HCEC 1CT (cell line): ENCODE measurements around the gene VPS52.
"Not testable (repeated sequence)": the region's sequence is repeated elsewhere in the genome, so short reads cannot be mapped to it uniquely, and the experiment has no call there.

ENCODE experiments used
- DNase-seq: peaks from one replicate; pipeline ENCODE4 v3.0.0-alpha.2; 2017

The VPS52 gene

DNA sequence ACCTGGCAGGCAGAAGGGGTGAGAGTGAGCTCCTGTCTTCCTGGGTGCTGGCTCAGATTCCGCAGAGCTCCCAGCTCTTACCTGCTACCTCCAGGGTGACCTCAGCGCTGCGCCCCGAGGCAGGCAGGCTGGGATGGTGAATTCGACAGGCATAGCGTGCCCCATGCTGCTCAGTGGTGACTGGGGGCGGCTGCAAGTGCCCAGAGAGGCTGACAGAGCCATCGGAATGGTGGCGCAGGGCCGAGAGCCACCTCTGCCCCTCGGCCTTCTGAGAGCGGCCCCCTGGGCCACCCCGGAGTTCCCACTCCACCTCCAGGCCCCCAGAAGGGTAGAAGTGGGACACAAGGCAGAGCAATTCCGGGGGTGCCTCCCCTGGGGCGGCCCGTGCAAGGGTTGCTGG lies 32.5 kb upstream of the VPS52 start:
- DNase-seq = no peak

DNA sequence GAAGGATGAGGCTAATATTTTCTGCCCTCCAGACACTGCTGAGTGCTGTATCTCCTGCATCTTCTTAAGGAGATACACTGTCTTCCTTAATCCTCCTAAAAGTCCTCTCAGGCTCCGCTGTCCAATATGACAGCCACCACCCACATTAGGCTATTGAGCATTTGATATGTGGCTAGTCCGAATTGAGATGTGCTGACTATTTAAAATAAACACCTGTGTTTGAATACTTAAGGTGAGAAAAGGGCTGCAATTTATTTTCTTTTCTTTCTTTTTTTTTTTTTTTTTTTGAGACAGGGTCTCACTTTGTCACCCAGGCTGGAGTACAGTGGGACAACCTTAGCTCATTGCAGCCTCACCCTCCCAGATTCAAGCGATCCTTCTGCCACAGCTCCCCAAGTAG lies 30.2 kb upstream of the VPS52 start:
- no peak for DNase-seq

DNA sequence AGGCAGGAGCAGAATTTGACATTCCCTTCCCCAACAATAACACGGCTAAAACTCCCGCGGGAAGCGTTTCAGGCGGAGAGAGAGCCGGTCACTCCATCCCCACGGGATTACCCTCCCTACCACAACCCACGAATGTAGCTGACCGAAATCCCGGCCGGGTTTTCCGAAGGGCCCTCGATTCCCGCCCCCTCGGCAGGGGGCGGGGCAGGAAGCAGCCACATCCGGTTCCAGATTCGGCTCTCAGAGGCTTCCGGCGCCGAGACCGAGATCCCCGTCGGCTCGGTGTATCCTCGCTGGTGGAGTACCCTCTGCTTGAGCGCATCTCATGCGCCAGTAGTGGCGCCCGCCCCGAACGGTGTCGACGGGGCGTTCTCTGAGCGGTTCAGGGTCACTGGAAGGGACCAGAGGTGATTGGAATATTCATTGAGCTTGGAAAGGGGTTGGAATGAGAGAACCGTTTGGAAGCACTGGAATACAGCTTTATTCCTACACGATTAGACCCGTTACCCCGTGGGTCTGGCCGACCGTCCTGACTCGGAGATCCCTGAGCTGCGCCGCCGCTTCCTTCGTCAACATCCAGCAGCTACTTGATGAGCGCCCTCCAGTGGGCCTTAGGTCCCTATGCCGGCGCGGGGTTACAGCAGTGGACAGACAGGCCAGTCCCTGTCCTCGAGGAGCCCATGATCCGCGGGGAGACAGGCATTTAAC lies 27.7 kb upstream of the VPS52 start:
- DNase-seq = peak; percentile 90

DNA sequence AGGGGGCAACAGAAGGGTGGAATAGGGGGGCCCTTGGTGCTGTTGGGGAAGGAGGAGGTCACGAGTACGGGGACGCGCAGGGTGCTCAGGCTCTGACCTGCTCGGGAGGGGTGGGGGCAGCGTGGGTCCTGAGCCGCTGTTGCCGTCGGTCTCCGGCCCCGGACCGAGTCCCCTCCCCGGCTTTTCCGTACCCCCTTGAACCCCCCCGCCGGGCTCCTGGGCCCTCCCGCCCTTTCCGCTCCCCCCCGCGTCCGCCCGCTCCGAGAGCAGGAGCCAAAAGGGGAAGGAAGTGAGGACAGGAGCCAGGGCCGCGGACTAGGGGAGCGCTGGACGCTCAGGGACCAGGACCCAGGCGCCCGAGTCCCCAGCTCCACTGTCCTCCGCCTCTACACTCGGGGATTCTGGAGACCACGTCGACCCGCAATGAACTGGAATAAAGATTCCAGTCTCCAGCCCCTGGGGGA lies 27.1 kb upstream of the VPS52 start, which contains the start of gene RGL2:
TSS of gene RGL2 (minus strand) at position 170 of the 464 bp plus-strand sequence. CDS start 332 bp downstream, outside the sequence.
- DNase-seq = peak; percentile 48

DNA sequence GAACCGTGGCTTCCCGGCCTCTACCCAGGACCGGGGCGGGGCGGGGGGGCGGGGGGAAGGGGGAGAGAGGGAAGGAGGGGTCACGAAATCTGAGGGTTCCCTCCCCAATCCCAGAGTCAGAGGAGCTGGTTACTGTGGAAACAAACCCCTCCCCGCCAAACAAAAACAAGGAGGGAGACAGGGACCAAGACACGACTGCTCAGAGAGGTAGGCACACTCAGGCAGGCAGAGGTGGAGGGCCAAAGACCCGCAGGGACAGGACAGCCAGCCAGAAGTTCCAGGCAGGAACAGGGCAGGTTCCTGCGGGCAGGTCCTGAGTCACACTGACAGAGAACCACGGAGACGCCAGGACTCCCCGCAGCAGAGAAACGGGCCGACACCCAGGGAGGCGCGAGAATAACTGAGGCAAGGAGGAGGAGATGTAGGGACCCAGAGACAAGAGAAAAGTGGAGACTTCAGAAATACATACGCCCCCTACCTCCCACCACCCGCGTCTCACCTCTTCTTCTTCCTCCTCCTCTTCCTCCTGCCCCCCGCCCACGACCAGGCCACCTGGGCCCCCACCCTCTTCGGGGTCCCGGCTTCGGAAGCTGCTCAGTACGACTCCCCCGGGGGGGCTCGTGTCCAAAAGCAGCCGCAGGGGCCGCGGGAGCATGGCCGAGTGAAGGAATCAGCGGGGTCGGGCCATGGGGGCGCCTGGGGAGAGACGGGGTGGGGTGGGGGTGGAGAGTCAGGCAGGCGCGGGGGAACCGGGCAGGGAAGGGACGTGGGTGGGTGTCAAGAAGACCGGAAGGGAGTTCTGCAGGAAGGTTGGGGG lies 26.5 kb upstream of the VPS52 start:
- peak; percentile 75 for DNase-seq

DNA sequence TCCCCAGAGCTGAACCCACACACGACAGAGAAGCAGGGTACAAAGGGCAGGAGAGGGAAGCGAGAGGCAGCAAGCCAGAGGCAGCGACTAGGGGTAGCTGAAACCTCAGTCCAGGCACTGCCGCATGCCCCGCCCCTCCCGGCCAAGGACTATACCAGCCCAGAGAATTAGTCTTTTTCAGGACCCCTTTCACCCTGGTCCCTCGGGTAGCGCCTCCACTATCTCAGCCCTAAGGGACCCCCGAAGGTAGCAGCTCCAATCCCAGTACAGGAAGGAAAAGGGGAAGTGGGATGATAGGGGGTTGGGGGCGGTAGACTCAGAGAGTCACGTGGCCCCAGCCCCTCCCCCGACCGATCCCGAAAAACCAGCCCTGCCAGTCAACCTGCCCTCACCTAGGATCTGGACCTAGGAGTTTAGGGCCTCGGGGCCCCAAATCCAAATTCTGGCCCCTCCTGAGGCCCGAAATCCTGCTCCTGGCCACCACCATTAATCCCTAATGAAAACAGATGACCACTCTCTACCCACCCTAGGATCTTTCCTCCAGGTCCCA lies 25.8 kb upstream of the VPS52 start:
- no peak for DNase-seq

DNA sequence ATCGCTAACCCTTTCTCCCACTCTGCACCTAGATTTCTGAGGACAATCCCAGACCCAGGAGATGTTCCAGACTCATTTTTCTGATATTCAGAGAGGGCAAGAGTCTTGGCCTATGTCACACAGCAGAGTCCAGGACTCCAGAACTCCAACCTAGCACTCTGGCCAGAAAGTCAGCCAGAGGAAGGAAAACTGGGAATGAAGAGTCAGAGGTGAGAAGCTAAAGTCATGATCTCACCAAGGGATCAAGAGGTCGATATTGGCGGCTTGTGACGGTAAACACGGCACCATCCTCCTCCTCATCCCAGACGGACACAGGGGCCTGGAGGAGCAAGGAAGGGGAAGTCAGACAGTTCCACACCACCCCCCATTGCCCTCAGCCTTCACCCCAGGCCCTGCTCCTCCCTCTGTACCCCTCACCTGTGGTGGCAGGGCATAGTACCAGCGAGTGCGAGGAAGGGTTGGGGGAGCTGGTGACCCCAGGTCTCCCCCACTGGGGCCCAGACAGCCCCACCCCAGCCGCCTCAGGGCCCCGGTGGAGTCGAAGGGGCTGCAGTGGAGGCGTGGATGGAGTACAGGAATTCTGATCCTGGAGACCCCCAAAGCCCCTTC lies 25.2 kb upstream of the VPS52 start:
- no peak for DNase-seq

DNA sequence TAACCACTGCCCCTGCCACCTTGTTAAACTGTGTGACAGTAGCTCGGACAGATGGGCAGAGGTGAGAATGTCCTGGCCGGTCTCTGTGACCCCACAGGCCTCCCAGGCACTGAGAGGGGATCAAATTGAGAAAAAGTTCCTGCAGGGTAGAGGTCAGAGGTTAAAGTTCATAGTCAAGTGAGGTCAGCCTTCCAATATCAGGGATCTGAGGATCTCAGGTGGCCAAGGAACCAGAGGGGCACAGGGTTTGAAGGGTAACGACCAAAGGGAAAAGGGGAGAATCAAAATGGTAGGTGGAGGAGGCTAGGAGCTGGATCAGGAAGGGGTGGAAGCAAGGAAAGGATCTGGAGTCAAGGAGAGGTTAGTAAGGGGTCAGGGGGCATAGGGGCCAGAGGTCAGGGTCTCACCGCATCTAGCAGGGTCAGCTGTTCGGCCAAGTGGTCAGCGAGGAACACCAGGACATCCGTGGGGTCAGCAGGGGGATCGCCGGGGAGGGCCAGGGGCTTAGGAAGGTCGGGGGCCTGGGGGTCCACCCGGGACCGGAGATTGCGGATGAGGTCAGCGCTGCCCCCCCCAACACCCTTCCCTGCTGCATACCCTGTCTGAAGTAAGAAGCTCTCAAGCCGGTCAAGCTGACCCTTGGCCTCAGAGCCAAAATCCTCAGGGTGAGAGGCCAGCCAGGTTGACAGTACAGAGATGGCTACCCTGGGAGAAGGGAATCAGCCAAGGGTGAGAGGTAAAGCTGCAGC lies 24.1 kb upstream of the VPS52 start:
- no peak for DNase-seq

DNA sequence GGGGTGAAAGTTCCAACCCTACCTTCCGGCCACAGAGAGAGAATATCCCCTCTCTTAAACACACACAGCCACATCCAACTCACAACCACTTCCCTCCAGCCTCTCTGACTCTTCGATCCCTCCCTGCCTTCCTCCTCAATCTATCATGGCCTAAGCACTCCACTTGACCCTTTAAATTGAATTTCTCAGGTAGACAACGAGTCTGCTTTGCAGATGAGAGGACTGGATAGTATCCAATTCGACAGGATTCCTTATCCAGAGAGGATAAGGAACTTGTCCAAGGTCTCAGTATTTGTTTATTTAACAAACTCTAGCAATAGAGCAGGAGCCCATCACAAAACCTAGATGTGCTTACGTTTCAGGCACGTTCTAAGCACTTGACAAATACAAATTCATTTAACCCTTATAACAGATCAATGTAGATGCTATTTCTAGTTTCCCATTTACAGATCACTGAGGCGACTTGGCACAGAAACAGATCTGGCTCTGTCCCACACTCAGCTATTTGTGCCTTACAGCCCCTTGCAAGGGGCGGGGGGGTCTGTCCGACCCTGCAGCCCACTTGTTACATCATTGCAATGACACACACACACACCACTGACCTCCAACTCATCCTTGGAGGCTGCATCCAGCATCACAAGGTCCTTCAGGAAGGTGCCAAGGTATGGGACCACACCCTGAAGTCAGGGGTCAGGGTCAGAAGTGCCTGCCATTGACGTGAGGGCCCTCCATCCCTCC lies 22.6 kb upstream of the VPS52 start:
- DNase-seq = no peak

DNA sequence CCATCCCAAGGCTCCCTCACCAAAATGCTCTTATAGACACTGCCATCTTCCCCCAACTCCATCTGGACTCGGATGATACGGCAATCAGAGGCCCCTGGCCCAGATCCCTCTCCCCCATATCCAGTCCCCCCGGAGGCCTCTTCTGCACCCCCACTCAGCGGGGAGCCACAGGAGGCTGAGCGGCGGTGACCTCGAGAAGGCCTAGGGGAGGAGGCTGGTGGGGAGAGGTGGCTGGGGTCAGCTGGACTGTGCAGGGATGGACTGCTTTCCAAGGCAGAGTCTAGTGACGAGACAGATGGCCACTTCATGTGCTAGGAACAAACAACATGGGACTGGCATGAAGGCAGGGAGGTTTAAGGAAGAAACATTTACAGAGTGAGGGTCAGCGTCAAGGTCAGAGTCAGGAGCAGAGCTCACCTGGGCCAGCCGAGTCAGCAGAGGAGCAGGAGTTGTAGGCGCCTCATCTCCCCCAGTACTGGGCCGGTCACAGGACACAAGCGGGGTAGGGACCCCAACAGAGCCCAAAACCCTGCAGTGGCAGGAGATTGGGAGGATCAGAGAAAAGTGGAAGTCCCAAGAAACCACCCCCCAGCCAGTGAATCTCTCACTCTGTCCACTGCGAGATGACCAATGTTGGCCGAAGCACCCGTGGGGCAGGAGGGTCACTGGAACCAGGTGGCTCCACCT lies 21.5 kb upstream of the VPS52 start:
- no peak for DNase-seq

DNA sequence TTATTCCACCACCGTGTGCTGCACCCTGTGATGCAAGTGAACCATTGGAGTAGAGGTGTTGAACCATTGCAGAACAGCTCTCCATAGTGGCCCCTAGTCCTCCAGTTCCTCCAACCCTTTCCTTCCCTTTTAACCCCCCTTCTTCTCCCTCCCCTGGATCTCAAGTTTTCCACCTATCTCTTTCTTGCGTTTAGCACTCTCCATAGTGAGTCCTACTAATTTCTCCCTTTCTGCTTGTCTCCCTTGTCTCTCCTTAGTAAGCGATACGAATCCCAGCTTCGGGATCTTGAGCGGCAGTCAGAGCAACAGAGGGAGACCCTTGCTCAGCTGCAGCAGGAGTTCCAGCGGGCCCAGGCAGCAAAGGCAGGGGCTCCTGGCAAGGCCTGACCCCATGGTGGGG lies 18.8 kb upstream of the VPS52 start:
- DNase-seq = no peak

DNA sequence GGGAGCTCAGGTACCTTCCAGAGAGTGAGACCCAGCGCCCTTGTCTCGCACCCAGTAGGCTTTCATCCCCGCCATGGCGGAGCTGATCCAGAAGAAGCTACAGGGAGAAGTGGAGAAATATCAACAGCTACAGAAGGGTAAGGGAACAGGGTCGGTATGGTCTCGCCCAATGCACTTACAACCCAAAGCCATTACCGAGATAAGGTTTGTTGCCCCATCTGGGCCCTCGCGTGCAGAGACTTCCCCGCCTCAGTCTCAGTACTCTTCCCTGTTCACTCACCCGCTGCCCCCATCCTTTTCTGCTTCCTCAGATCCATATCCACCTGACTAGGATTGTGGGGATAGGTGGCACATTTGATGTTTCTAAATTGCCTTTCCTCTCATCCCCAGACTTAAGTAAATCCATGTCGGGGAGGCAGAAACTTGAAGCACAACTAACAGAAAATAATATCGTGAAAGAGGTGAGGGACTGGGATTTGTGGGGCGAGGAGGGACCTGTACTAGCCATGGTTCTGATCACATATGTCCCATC lies 18.2 kb upstream of the VPS52 start:
- DNase-seq = no peak

DNA sequence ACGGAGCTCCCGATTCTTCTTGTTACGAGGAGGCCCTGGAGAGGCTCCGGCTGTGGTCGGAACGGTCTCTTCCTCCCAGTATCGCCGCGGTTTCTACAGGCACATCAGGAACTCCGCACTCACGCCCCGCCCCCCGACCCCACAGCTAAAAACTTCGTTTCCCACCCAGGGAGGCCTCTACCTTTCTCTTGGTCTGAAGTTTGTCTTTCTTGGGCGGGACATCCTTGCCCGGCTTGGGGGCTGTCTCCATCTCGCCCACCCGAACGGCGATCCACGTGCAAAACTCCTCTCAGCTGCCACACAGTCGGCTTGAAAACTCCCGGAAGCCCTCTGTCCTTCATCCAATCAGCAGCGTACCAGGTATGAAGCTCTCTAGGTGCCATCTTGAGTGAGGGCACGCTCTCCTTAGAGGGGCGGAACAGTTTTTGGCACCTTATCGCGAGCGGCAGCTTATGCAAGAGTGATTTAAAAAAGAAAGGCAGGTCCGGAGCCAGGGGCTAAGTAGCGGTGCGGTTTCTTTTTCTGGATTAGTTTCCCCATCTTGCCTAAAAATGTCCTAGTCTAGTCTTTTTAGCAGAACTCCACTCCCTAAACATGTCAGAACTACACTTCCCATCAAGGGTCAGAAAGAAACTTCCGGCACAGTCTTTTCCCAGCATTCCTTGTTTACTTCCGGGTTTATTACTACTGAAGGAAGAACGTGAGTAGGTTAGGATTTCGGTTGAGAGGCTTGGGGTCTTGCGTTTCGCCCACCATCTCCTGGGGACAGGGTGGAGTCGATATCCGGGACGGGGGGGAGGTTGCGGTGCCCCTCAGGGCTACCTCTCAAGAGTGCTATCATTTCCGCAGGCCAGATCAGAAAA lies 17.5 kb upstream of the VPS52 start, which contains the start of the genes PFDN6 and WDR46:
TSS of gene PFDN6 (plus strand) at position 681 of the 863 bp plus-strand sequence. CDS start 256 bp downstream, outside the sequence.
TSS of gene WDR46 (minus strand) at position 319 of the 863 bp plus-strand sequence. CDS start at position 250, 69 bp downstream.
- peak; percentile 88 for DNase-seq

DNA sequence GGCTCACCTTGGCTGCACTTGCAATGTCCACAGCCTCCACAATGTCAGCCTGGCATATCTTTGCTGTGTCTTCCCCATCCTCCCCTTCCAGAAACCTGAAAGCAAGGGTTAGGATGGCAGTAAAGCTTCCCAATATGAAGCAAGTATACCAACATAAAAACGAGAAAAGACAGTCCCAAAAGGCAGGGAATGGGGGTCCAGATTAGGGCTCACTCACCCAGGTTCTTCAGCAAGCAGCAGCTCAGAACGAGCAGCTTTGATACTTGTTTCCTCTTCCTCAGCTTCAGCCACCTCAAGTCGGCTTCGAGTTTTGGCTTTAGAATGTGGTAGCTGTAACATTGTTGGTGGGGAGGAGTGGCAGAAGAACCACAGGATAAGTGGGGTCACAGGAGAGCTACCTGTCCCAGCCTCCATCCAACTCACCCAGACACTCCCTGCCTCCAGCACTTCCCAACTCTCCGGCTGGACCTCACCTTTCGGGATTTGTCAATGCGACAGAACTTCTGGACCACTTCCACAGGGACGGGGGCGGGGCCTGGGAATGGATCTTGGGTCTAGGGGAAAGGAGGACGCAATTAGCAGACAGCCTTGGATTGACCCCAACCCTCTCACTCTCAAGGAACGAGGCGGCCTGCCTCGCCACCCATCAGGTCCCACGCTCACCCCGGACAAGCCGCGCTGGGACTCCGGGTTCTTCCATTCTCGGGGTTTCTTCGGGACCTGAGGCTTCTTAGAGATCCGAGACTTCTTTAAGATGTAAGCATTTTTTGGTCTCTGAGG lies 16.7 kb upstream of the VPS52 start:
- no peak for DNase-seq

DNA sequence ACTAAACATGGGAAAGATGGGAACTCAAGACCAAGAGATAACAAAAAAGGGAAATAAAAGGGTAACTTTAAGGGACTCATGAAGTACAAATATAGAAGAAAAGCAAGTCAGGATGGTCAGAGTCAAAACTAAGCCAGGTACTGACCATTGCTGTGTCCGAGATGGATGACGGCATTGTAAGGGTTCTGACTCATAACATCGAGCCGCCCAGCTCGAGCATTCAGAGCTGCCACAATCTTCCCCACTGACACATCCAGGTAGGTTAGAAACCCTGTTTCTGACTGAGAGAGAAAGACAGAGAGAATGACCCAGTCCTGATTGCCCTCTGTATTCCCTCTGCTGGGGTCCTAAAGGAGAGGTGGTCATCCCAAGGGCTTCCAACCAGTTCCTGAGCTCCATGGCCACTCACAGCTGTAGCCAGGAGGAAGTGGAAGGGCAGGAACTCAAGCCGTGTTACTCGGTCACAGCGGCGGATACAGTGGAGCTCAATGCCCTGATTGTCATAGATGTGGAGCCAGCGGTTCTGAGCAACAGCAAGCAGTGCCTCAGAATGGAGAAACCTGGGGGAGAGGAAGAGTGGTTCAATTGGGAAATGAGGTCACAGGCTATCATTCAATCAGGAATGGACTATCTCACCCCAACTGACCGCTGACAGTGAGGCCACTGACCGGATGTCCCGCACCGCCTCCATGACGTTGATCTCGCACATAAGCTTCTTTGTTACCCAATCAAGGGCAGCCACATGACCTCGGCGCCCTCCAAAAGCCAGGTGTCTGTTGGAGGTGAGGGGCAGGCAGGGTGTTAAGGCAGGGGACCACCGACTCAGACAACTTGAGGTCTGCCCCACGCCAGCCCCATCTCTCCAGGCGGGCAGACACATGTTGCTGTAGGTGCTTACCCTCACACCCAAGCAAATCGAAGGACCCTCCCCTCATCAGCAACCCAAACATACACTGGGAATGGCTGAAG lies 15.6 kb upstream of the VPS52 start:
- DNase-seq = no peak

DNA sequence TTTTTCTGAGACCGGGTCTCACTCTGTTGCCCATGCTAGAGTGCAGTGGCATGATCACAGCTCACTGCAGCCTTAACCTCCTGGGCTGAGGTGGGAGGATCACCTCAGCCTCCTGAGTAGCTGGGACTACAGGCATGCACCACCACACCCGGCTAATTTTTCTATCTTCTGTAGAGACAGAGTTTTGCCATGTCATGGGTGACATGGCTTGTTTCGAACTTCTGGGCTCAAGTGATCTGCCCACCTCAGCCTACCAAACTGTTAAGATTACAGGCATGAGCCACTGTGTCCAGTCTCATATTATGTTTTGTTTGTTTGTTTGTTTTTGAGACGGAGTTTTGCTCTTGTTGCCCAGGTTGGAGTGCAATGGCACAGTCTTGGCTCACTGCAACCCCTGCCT lies 13.5 kb upstream of the VPS52 start:
- DNase-seq = not testable (repeated sequence)

DNA sequence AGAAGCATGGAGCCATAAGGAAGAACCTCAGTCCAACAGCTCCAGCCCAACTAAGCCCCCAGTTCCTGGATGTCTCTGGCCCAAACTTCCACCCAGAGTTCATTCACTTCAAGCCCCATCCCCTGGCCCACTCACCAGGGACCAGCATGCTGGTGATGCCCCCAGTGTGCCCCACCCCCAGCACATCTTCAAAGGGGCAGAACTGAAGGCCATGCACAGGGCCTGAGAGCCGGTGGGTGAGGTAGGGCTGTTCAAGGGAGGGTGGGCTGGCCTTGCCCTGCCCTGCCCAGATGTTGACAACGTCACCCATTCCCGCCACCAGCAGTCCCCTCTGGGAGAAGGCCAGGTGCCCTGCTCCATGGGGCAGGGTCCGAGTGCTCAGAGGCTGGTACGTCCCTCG lies 8.9 kb upstream of the VPS52 start:
- DNase-seq = no peak
